ENCODE measurements around the gene PTGDS. TPM values are rescaled to one million over a fixed set of nuclear protein-coding genes. Genes with fewer than 3 reads are reported as not detected.

Gene PTGDS
- total and polyA plus RNA-seq, 9 of the 15 experiments (the other 6 are each of a cell fraction or from before 2014, with no cell fraction given), result 0.46 to 7.1 (median 2.0) TPM

DNA sequence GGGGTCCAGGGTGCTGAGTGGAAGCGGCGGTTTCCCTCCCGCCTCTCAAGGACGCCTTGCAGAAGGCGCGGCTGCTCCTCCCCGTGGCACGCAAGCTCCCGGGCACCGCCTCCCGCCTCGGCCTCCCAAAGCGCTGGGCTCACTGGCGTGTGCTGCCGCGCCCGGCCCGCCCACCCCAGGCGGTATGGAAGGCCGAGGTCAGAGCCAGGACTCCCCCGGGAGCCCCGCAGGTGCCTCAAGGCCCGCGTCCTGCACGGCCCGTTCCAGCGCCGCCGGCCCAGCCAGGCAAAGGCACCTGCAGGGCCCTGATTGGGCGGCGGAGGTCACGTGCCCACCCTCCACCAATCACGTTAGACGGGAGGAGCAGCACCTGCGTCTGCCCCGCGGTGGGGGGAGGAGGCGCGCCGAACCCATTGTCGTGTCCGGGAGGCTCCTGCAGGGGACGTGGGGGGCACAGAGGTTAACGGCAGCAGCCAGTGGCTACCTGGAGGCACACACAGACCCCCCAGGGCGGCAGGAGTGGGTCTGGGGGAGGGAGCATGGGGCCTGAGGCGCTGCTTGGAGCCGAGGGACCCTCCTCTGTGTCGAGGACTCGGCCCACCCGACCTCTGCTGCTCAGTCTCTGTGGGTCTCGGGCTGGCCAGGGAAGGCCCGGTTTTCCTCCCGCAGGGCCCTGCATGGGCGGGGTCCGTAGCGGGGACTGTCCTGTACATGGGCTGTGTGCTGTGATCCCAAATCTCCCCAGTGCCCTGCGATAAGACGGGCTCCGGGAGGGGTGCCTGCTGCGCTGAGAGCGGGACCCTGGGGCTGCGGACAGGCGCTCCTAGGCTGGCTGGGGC lies 27.3 kb upstream of the PTGDS start (continued):
- TF ChIP-seq, protein P1, sequence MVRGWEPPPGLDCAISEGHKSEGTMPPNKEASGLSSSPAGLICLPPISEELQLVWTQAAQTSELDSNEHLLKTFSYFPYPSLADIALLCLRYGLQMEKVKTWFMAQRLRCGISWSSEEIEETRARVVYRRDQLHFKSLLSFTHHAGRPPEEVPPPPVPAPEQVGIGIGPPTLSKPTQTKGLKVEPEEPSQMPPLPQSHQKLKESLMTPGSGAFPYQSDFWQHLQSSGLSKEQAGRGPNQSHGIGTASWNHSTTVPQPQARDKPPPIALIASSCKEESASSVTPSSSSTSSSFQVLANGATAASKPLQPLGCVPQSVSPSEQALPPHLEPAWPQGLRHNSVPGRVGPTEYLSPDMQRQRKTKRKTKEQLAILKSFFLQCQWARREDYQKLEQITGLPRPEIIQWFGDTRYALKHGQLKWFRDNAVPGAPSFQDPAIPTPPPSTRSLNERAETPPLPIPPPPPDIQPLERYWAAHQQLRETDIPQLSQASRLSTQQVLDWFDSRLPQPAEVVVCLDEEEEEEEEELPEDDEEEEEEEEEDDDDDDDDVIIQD (CRISPR knock-in tag; IDR thresholded peaks at IDR 0.05), result peak; percentile 82; the same call in 1 of the 2 replicates
- no peak for TF ChIP-seq TCF7L2 (IDR thresholded peaks at IDR 0.05; ENCODE audit: low read depth, low read length)
- TF ChIP-seq XRCC5 (IDR thresholded peaks at IDR 0.05; ENCODE audit: low read depth, low read length), result no peak
- TF ChIP-seq ETS2 (tag; IDR thresholded peaks at IDR 0.05; ENCODE audit: borderline replicate concordance, poor library complexity, severe bottlenecking), result no peak
- no peak for TF ChIP-seq CBX8 (IDR thresholded peaks at IDR 0.05; ENCODE audit: borderline replicate concordance, extremely low read depth, low read depth, low read length, poor library complexity, severe bottlenecking)
- TF ChIP-seq ZNF354B (CRISPR knock-in tag; IDR thresholded peaks at IDR 0.05), result no peak
- TF ChIP-seq HSF4 (CRISPR knock-in tag; IDR thresholded peaks at IDR 0.05; ENCODE audit: borderline replicate concordance), result no peak
- TF ChIP-seq MXI1 (IDR thresholded peaks at IDR 0.05; ENCODE audit: low read depth, low read length), result no peak
- TF ChIP-seq, protein P2, sequence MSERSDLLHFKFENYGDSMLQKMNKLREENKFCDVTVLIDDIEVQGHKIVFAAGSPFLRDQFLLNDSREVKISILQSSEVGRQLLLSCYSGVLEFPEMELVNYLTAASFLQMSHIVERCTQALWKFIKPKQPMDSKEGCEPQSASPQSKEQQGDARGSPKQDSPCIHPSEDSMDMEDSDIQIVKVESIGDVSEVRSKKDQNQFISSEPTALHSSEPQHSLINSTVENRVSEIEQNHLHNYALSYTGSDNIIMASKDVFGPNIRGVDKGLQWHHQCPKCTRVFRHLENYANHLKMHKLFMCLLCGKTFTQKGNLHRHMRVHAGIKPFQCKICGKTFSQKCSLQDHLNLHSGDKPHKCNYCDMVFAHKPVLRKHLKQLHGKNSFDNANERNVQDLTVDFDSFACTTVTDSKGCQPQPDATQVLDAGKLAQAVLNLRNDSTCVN (CRISPR knock-in tag; IDR thresholded peaks at IDR 0.05), result no peak
- TF ChIP-seq TAF9B (IDR thresholded peaks at IDR 0.05; ENCODE audit: partially characterized antibody), result no peak
- no peak for TF ChIP-seq MAFG (tag; conservative IDR thresholded peaks at IDR 0.05)
- no peak for TF ChIP-seq MCM5 (IDR thresholded peaks at IDR 0.05; ENCODE audit: low read depth)
- no peak for TF ChIP-seq ZNF511 (CRISPR knock-in tag; IDR thresholded peaks at IDR 0.05)
- no peak for TF ChIP-seq ZNF764 (CRISPR knock-in tag; IDR thresholded peaks at IDR 0.05; ENCODE audit: low read depth)
- no peak for TF ChIP-seq POLR2H (tag; IDR thresholded peaks at IDR 0.05; ENCODE audit: low read depth)
- 0 out of 4 replicates have a peak, but pooled peaks of 1 of the 2 experiments have one; percentile 19 for TF ChIP-seq NONO (IDR thresholded peaks at IDR 0.05; ENCODE audit: low read depth in 2 of 2, low read length in 1 of 2)
